ENCODE measurements around the gene EYA2.

DNA sequence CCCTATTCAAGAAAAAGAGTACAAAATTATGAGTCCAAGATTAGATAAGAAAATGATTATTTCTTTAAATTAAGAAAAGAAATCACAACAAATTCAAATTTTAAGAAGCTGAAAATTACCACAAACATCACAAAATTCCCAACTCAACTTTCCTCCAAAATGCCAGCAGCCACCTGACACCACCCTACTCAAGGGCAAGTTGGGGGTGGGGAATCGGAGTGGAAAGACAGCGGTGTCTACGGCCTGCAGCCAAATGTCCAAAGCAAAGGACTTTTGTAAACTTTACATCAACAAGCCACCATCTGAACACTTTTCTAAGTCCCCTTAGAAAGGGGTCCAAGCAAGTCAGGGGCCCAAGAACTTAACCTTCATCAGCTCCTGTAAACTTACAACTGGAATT lies 1.6 kb upstream of the EYA2 start:
- TF ChIP-seq POLR2A (IDR thresholded peaks at IDR 0.05) = no peak
- TF ChIP-seq, protein P1, sequence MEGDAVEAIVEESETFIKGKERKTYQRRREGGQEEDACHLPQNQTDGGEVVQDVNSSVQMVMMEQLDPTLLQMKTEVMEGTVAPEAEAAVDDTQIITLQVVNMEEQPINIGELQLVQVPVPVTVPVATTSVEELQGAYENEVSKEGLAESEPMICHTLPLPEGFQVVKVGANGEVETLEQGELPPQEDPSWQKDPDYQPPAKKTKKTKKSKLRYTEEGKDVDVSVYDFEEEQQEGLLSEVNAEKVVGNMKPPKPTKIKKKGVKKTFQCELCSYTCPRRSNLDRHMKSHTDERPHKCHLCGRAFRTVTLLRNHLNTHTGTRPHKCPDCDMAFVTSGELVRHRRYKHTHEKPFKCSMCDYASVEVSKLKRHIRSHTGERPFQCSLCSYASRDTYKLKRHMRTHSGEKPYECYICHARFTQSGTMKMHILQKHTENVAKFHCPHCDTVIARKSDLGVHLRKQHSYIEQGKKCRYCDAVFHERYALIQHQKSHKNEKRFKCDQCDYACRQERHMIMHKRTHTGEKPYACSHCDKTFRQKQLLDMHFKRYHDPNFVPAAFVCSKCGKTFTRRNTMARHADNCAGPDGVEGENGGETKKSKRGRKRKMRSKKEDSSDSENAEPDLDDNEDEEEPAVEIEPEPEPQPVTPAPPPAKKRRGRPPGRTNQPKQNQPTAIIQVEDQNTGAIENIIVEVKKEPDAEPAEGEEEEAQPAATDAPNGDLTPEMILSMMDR (IDR thresholded peaks at IDR 0.05) = no peak
- TF ChIP-seq POLR2AphosphoS5 (IDR thresholded peaks at IDR 0.05; ENCODE audit: insufficient read depth in 1 of 2, low read depth in 1 of 2) = no peak
